K562 treated with DMSO at 1 percent for 48 hours (cell line): Measurements from ENCODE around the gene ARMC3. TPM values are rescaled to one million over a fixed set of nuclear protein-coding genes. Genes with fewer than 3 reads are reported as not detected.

Experiments used
- total RNA-seq: library from RNA; unstranded; fragments of 300-600 nt; gene quantifications from 2 replicates; pipeline ENCODE4 v1.2.3, GENCODE V29; 2022; ENCODE audit warnings: low replicate concordance; ENCODE audit errors: extremely low read depth

ARMC3 gene
- not detected in 2 replicates for total RNA-seq

GRCh38 chr10:22927661-22928403 is at the start of gene ARMC3:
TSS of gene ARMC3 (plus strand) at chr10:22928053. CDS start at chr10:22931997, 3,944 bp downstream.

Other genes starting within 250 kb of the ARMC3 start
- not detected in 2 replicates for gene PIP4K2A, start 213.5 kb upstream of the ARMC3 start, total RNA-seq
- not detected in 2 replicates for gene MSRB2, start 167.5 kb downstream of the ARMC3 start, total RNA-seq